WTC11 (cell line): ENCODE results near the gene ZBTB47.

Source experiments
- ATF6 ChIP-seq: sonication (generic); formaldehyde crosslinking; IDR thresholded peaks from 2 replicates; pipeline ENCODE4 v1.8.1; 2023; ENCODE audit warnings: mild to moderate bottlenecking, missing genetic modification reagents
- CBFB ChIP-seq: sonication (generic); formaldehyde crosslinking; IDR thresholded peaks from 2 replicates; pipeline ENCODE4 v1.8.1; 2022; ENCODE audit warnings: mild to moderate bottlenecking, low read depth, missing genetic modification reagents
- E2F5 ChIP-seq: sonication (generic); formaldehyde crosslinking; IDR thresholded peaks from 2 replicates; pipeline ENCODE4 v1.8.1; 2022; ENCODE audit warnings: mild to moderate bottlenecking, moderate library complexity, missing genetic modification reagents
- ETV6 ChIP-seq: sonication (generic); formaldehyde crosslinking; IDR thresholded peaks from 2 replicates; pipeline ENCODE4 v1.8.1; 2022; ENCODE audit warnings: mild to moderate bottlenecking, missing genetic modification reagents
- FOXJ3 ChIP-seq: sonication (generic); formaldehyde crosslinking; IDR thresholded peaks from 2 replicates; pipeline ENCODE4 v1.9.0; 2021; ENCODE audit warnings: missing genetic modification reagents, mild to moderate bottlenecking, borderline replicate concordance
- FOXK1 ChIP-seq: sonication (generic); formaldehyde crosslinking; IDR thresholded peaks from 2 replicates; pipeline ENCODE4 v1.8.0; 2022; ENCODE audit warnings: mild to moderate bottlenecking, moderate library complexity, missing genetic modification reagents
- SOX15 ChIP-seq: fragments of 250-450 bp; sonication (Bioruptor Pico); IDR thresholded peaks from 2 replicates; pipeline ENCODE4 v1.9.0; 2021; ENCODE audit warnings: mild to moderate bottlenecking
- TEAD4 ChIP-seq: sonication (generic); formaldehyde crosslinking; IDR thresholded peaks from 2 replicates; pipeline ENCODE4 v1.8.0; 2022; ENCODE audit warnings: mild to moderate bottlenecking, missing genetic modification reagents
- USF1 ChIP-seq: sonication (generic); formaldehyde crosslinking; IDR thresholded peaks from 2 replicates; pipeline ENCODE4 v1.8.0; 2022; ENCODE audit warnings: mild to moderate bottlenecking, missing genetic modification reagents
- TF ChIP-seq, protein P1 (sequence below): fragments of 200-600 bp; IDR thresholded peaks from 2 replicates; pipeline ENCODE4 v1.8.0; 2022; ENCODE audit warnings: antibody characterized with exemption
- TF ChIP-seq, protein P2 (sequence below): sonication (generic); formaldehyde crosslinking; IDR thresholded peaks from 2 replicates; pipeline ENCODE4 v1.8.1; 2022; ENCODE audit warnings: low read depth, mild to moderate bottlenecking, moderate library complexity, missing genetic modification reagents, borderline replicate concordance

DNA sequence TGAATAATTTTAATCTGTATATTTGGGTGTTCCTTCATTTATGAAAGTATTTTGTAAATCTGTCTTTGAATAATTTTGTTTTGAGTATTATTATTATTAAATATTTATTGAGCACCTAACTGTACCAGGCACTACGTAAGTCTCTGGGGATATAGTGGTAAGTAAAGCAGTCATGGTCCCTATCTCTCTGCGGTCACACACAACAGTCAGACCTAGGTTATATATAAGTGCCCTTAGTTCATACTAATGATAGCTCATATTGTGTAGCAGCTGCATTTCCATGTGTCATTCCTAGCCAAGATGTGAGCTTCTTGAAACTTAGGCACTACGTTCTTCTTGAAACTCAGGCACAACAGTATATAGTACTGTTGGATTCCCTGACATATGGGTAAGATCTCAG, 40.6 kb upstream of the ZBTB47 start:
- TF ChIP-seq, protein P1, sequence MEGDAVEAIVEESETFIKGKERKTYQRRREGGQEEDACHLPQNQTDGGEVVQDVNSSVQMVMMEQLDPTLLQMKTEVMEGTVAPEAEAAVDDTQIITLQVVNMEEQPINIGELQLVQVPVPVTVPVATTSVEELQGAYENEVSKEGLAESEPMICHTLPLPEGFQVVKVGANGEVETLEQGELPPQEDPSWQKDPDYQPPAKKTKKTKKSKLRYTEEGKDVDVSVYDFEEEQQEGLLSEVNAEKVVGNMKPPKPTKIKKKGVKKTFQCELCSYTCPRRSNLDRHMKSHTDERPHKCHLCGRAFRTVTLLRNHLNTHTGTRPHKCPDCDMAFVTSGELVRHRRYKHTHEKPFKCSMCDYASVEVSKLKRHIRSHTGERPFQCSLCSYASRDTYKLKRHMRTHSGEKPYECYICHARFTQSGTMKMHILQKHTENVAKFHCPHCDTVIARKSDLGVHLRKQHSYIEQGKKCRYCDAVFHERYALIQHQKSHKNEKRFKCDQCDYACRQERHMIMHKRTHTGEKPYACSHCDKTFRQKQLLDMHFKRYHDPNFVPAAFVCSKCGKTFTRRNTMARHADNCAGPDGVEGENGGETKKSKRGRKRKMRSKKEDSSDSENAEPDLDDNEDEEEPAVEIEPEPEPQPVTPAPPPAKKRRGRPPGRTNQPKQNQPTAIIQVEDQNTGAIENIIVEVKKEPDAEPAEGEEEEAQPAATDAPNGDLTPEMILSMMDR = no peak
- TF ChIP-seq, protein P2, sequence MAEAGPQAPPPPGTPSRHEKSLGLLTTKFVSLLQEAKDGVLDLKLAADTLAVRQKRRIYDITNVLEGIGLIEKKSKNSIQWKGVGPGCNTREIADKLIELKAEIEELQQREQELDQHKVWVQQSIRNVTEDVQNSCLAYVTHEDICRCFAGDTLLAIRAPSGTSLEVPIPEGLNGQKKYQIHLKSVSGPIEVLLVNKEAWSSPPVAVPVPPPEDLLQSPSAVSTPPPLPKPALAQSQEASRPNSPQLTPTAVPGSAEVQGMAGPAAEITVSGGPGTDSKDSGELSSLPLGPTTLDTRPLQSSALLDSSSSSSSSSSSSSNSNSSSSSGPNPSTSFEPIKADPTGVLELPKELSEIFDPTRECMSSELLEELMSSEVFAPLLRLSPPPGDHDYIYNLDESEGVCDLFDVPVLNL = no peak
- TF ChIP-seq ATF6 (CRISPR knock-in tag) = no peak
- no peak for TF ChIP-seq SOX15
- TF ChIP-seq ETV6 = no peak
- no peak for TF ChIP-seq USF1 (CRISPR knock-in tag)
- TF ChIP-seq FOXJ3 (CRISPR knock-in tag) = no peak
- TF ChIP-seq CBFB = no peak
- TF ChIP-seq FOXK1 (CRISPR knock-in tag) = no peak
- no peak for TF ChIP-seq E2F5 (CRISPR knock-in tag)
- no peak for TF ChIP-seq TEAD4 (CRISPR knock-in tag)
